HG03439 (cell line): ENCODE measurements around the gene PHF19.
A peak's percentile ranks its signal among the peaks of the same experiment; 100 is the strongest.

Experiments
- ATAC-seq: cut with Tn5 transposase; IDR thresholded peaks from one replicate; pipeline ENCODE4 v1.9.1; 2021; ENCODE audit warnings: mild to moderate bottlenecking, moderate library complexity; ENCODE audit not compliant: unreplicated experiment

The PHF19 gene

DNA sequence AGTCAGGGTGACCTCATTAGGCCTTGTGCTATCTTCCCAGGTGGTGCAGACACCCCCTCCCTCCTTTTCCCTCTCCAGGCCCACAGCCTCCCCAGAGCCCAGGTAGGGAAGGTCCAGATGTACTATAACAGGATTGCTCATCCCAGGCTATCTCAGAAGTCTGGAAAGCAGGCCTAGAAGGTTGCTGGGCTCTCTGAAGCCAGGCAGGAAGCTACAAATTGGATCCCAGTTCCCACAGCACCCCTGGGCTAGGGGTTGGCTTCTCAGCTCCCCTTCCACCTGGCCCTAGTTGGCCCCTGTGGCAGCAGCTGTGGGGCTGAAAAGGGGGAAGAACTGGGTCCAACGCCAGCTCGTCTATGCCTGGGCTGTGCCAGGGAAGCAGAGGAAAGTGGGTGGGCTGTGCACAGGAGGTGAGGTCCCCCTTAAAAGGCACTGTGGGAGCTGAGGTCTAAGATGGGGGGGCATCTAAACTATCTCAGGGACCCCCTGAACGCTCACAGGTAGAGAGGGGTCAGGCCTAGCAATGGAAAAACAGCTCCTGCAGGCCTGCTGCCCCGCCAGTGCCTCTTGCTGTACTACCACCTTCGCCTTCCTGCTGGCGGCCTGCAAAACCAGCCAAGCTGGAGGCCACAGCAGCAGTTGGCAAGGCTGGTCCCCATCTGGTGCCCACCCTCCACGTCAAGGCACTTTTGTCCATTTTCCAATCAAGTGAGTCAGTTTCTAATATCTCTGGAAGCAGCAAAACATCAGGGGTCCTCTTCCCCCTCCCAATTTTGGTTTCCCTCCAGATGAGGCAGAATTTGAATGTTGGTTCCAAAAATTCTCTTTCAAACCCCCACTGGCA is 20.9 kb downstream of the PHF19 start:
- no peak for ATAC-seq

- no peak for ATAC-seq
Observed at GRCh38 chr9:120854596-120855327, 22.2 kb downstream of the PHF19 start.

DNA sequence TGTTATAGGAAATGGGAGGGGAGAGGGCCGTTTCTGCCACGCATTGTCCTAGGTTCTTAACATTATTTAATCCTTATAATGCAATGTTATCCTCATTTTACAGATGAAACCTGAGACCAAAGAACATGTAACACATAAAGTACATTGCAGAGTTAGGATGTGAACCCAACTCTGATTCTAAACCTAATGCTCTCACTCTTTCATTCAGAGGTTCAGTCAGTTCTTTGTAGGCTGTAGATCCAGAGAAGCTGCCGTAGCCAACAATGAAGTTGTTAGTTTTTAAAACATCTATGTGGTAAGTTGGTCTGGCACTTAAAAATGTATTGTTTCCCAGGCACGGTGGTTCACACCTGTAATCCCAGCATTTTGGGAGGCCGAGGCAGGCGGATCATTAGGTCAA is 23.8 kb downstream of the PHF19 start:
- ATAC-seq: no peak

DNA sequence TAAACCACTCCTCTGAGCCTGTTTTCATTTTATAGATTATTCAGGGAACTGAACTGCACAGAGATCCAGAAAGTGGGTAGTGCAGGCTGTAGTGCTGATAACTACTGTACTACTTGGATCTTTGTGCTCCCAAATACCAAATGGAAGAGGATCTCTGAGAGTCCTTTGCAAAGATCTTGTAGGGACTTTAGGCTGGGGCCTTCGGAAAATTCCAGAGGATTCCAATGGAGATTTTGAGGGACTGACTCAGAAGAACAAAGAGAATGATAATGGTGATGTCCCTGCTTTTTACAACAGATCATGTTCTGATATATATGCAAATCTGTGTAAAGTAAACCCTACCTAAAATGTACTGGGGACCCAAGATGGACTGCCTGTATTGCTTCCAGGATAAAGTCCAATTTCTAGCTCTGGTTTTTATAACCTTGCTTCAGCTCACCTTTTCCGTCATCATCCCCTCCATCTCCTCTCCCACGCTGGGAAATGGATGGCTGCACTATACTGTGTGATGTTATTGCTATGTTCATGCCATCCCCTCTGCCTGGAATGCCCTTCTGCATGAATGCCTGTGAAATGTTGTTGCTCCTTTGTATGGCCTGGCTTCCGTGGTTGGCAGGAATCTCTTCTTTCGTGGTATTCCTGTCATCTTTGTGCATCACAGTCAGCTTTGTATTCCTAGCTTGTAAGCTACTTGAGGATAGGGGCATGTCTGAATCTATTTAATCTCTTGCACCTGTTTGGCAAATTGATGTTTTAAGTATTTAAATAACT is 24.6 kb downstream of the PHF19 start:
- no peak for ATAC-seq

DNA sequence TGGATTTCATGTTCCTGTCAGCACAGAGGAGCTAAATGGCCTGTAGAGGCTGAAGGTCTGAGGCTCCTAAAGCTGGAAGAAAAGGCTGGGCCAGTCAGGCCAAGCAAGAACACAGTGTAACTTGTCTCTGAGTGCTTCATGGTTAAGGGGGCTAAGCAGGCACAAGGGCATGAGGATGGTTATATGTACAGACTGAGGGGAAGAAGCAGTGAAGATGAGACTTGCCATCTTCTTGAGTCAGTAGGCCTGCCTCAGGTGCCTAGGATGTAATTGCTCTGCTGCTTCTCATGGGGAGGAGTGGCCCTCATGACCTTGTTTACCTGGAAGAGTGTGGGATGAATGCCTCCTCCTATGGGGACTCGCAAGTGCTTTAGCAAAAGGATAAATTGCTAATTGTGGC is 25.5 kb downstream of the PHF19 start:
- no peak for ATAC-seq

DNA sequence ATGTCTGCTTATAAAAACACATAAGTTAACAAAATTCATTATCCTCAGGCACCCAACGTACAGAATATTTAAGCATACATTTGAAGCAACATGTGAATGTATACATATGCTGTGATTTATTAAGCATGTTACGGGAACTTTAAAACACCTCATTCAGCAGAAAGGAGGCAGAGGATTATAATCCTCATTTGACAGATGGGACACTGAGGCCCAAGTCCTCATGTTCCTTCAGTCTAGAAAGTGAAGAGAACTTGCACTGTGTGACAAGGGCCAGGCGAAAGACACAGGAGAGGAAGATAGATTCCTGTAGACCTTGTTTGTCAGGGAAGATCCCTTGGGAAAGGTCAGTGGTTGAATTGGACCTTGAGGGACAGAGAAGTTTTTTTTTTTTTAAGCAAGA is 26.7 kb downstream of the PHF19 start:
- no peak for ATAC-seq

- no peak for ATAC-seq
Observed at GRCh38 chr9:120846906-120847305, 30.1 kb downstream of the PHF19 start.

DNA sequence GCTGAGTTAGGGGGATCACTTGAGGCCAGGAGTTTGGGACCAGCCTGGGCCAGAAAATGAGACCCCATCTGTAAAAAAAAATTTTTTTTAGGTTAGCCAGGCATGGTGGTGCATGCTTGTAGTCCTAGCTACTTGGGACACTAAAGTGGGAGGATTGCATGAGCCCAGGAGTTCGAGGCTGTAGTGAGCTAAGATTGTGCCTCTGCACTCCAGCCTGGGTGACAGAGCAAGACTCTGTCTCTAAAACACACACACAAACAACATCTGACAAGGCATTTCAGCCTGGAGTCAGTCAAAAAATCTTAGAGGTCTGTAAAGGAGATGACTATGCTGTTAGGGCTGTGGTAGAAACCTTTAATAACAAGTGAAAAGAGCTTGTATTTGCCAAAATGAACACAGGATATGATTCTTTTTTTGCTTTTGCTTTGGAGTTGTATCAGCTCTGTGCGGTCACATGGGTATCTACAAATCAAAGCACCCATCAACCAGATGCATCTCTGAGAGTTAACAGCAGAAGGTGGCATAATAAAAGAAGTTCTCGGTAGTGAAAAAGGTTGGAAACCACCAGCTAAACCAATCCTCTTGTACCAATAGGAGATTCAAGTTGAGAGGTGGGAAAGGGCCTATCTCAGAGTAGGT is 30.6 kb downstream of the PHF19 start:
- no peak for ATAC-seq

- ATAC-seq: no peak
Observed at GRCh38 chr9:120845255-120845654, 31.7 kb downstream of the PHF19 start.

DNA sequence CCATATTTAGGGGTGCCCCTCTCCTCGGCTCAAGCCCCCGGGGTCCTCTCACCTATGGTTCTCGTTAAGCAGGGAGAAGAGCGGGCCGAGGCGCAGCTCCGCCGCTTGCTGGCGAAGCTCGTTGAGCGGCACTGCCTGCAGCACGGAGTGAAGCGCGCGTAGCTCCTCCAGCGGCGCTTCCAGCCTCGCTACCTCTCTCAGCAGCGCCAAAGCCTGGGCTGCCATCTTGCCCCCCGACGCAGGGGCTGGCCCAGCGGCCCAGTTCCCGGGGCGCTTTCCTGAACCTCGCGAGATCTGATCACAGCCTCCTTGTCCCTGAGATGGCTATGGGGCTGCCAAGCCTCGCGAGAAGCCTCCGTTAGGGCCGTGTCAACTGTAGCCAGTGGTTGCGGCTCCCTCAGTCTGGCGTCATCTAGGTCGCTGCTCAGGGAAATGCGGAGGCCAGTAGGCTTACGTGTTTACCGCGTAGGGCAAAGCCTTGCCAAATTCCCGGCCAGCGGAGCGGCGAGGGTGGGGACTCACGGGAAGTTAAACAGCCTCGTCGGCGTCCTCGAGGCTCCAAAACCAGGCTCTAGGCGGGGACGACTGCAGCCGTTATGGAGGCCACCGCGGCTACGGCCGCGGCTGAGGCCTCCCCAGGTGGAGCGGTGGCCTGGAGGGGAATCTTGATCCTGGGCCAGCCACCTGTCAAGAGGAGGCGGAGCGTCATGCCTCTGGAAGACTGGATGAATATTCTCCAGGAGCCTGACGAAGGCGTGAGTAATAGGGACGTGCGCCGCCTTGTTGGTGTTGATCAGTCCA is 34.1 kb downstream of the PHF19 start, which contains the start of gene PSMD5:
Gene PSMD5 (minus strand): TSS at position 238 of the 801 bp plus-strand sequence. CDS start 13 bp downstream, at position 225.
- ATAC-seq: peak; percentile 98

GRCh38 chr9:120841930-120842684 is 34.9 kb downstream of the PHF19 start:
- ATAC-seq: no peak

DNA sequence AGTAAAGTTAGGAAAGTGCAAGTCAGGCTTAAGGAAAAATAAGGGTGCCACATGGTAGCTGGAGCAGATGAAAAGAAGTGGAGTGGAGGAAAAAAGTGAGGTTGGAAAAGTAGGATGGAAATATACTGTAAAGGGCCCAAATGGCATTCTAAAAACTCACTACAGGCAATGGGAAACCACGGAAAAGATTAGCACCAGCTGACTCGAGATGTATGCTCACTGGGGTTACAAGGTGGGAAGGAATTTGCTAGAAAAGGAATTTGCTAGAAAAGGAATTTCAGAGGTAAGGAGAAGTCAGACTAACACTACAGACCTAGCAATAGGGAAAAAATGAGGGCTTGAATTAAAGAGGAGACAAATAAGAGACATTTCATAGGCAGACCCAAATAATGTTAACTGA is 37.8 kb downstream of the PHF19 start:
- ATAC-seq: no peak

DNA sequence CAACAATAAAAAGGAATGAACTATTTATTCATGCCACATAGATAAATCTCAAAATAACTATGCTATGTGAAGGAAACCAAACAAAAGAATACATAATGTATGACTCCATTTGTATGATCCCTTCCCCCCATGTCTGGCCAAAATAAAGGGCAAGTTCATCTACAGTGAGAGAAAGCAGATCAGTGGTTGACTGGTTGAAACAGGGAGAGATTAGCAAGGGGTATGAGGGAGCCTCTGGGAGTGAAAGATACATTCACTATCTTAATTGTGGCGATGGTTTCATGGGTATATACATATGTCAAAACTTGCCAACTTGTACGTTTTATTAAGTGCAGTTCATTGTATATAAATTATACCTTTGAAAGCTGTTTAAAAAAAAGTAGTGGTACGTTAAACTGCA is 39.1 kb downstream of the PHF19 start:
- ATAC-seq: no peak

DNA sequence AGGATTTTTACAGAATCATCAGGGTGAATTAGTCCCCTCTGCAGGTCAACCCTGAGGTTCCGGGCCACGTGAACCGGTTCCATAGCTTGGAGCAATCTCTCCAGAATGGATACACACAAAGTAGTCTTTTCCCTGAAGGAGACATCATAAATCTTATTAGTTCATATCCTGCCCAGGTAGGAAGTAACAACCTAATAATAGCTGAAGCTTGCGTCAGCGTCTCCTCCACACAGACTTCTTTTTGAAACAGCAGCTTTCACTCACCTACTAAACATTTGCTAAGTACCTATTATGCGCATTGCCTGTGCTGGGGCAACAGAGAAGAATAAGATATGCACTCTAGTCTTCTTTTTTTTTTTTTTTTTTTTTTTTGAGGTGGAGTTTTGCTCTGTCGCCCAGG is 43.7 kb downstream of the PHF19 start:
- ATAC-seq: no peak

DNA sequence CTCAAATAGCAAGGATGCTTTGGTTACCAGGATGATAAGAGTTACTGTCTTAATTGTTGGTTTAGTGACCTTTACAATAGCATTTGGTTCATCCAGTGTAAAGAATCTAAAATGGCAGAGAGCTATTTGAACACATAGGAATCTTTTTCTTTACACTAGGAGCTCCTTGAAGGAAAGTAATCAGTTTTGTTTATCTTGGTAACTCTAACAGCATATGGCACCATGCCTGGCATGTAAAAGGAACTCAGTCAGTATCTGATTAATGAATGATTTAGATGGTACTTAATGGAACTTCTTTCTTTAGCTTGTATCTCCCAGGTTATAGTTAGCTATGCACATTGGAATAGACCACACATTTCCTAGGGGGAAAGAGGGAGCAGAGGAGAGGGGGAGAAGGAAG is 44.2 kb downstream of the PHF19 start:
- no peak for ATAC-seq

- ATAC-seq: no peak
Observed at GRCh38 chr9:120830865-120831264, 46.1 kb downstream of the PHF19 start.

DNA sequence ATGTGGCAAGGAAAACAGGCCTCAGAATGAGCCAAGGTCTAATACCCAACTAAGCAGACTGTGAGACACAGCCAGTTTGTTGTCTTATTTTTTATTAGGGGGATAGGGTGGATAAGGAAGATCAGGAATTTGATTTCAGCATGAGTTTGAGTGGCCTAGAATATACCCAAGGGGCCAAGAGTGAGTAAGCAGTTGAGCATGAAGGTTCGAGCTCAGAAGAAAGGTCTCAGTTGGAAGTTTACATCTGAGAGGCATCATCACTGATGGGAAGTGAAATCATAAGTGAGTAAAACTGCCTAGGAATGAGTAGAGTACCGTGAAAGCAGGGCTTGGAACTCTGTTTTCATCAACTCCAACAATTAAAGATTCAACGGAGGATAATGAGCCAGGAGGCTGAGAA is 46.8 kb downstream of the PHF19 start:
- no peak for ATAC-seq

- ATAC-seq: no peak
Observed at GRCh38 chr9:120829650-120830049, 47.3 kb downstream of the PHF19 start.

- ATAC-seq: no peak
Observed at GRCh38 chr9:120820095-120820494, 56.9 kb downstream of the PHF19 start.
